NT2/D1 (cell line): ENCODE measurements around the gene TM9SF4.

Experiments used
- YY1 ChIP-seq: IDR thresholded peaks from 2 replicates; pipeline ENCODE4 v1.6.1; 2011; ENCODE audit not compliant: insufficient read length, insufficient read depth
- ZNF274 ChIP-seq: IDR thresholded peaks from 2 replicates; pipeline ENCODE4 v1.6.1; 2011; ENCODE audit warnings: mild to moderate bottlenecking, low read depth, low read length

- TF ChIP-seq ZNF274 (no peak), YY1 (no peak)
These were observed 21.5 kb downstream of the TM9SF4 start for GRCh38 chr20:32130965-32131364.
